ENCODE results near the gene RPS6KA2.
"Not testable (repeated sequence)": the region's sequence is repeated elsewhere in the genome, so short reads cannot be mapped to it uniquely, and the experiment has no call there.

The RPS6KA2 gene

DNA sequence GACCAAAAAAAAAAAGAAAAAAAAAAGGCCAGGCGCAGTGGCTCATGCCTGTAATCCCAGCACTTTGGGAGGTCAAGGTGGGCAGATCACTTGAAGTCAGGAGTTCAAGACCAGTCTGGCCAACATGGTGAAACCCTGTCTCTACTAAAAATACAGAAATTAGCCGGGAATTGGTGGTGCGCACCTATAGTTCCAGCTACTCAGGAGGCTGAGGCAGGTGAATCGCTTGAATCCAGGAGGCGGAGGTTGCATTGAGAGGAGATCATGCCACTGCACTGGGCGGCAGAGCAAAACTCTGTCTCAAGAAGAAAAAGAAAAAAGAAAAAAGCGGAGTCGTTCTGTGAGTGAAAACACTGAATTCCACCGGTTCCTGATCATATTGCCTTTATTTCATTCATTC lies 240.0 kb downstream of the RPS6KA2 start:
- DNase-seq, result not testable (repeated sequence)

DNA sequence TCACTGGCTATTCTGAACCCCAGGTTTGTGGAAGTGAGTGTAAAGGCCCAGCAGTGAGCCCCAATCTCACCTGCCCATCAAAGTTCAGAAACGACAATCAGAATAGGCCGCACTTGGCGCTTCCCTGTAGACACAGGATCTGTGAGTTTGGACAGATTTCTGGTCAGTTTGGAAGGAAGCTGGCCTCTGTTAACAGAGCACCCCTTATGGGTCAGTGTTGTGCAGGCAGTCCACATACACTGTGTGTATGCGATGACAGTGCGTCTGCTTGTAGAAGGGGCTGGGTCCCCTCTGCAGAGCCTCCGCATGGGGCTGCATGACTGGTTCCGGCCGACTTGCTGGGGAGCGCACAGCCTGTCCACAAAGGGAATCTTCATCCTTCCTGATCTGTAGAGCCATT lies 240.9 kb downstream of the RPS6KA2 start:
- DNase-seq, result no peak

DNA sequence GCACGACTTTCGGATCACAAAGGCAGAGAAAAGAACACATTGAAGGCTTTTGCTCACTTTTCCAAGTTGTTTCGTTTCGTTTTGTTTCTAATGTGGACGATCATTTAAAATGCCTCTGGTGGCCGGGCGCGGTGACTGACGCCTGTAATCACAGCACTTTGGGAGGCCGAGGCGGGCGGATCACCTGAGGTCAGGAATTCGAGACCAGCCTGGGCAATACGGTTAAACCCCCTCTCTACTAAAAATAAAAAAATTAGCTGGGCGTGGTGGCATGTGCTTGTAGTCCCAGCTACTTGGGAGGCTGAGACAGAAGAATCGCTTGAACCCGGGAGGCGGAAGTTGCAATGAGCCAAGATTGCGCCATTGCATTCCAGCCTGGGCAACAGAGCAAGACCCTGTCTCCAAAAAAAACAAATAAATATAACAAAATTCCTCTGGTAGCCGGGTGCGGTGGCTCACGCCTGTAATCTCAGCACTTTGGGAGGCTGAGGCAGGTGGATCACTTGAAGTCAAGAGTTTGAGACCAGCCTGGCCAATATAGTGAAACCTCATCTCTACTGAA lies 243.2 kb downstream of the RPS6KA2 start:
- peak; percentile 36 to 47 for DNase-seq

DNA sequence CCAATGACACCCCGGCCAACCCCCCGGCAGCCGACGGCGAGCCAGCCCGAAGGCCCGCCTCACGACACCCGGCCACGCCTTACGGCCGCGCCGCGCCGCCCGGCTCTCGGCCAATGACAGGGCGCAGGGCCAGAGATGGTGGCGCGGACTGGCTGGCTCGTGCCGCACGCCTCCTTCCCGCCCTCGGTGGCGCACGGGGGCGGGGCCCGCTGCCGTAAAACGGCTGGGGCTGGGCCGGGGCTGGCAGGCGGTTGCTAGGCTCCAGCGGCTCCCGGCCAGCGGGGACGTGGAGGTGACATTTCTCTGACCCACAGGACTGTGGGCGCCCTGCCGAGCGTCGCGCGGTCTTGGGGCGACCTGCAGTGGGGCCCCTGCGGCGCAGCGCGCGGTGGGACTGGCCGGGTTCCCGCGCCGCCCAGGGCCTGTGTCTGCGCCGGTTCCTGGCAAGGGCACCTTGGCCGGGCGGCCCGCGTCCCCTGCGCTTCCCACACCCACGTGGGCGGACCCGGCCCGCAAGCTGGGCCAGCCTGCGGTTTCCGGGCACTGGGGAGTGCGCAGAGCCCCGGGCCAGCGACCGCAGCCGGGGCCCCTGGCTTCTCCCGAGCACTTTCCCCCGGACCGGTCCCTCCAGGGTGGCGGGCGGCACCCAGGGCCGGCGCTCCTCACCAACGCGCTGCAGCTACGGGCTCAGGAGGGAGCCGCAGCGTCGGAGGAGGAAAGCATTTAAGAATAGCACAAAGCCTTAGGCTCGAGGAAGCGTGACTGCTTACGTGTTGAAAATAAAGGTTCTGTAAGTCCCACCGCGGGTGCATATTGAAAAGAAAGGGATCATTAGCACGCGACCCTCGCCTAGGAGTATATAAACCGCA lies 243.9 kb downstream of the RPS6KA2 start, which contains the start of gene MPC1:
Gene MPC1, minus strand, starts transcription at position 8 of the 869 bp plus-strand sequence. CDS start 64 bp downstream, outside the sequence.
- peak; percentile 91 to 94 for DNase-seq

DNA sequence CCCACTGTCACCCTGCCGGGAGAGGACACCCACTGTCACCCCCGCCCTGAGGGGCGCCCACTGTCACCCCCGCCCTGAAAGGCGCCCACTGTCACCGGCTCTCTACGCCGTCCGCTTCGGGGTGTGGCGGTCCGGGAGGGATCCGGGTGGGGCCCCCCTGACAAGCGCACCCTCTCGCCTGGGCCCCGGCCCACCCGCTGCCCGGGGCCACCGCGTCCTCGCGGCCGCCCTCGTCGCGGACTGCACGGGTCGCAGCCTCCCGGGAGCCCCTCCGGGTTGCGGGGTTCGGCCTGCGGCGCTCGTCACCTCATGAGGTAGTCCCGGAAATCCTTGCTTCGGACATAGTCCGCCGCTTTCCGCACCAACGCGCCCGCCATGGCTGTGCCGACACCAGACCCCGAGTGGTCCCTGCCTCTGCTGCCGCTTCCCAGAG lies 244.5 kb downstream of the RPS6KA2 start:
- DNase-seq, result no peak

DNA sequence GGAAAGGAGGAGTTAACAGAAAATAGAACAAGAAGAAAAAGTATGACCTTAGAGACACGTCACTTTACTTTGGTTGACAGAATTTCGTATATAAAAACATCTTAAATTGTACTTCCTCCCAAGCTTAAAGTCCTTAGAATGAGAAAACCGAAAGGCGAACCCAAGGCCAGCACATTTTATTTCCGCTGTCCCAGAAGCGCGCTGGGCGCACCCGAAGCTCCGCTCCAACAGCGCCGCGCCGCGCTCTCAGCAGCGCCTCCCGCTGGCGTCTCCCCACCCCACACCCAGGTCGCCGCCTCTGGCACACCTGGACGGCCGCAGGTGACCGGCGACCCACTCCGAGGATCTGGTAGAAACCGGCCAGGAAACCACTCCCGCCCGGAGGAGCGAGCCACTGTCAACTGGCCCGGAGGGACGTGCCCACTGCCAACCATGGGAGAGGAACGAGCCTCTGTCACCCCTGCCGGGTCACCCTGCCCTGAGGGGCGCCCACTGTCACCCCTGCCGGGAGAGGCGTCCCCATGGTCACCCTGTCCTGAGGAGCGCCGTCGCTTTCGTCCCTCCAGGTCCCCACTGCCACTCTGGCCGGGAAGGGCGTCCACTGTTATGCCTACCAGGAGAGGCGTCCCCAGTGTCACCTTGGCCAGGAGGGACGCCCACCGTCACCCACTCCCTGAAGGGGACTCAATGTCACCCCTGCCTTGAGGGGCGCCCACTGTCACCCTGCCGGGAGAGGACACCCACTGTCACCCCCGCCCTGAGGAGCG lies 245.1 kb downstream of the RPS6KA2 start:
- peak; percentile 75 to 80 for DNase-seq

DNA sequence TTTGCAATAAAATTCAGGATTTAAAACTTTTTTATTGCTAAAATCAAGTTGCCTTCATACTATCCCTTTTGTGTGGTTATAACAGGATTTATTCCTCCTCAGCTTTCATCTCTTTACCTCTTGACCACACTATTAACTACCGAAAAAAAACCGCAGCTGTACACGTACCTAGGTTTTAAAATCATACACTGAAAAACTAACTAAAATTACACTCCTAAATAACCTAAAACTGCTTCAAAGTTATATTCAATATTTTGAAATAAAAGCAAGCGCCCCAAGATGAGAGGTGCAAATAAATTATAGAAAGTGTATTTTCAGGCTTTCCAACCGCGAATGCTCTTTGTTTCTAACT lies 245.7 kb downstream of the RPS6KA2 start:
- DNase-seq, result no peak

DNA sequence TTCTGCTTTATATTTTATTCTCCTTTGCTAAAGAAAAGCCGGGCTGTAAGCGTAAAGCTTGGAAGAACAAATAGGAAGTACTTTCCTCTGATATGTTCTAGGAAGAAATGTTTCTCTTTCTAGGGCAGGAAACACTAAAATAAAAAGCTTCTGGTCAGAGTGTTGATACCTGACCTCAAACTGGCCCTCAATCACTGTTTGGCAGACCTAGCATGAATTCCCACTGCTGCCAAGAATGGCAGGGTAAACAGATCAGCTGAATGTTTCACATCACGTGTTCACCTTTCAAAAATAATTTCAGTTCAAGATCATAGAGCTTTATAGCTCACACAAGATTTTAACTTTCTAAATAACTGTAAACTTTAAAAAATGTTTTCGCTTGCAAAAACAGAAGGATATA lies 247.3 kb downstream of the RPS6KA2 start:
- no peak for DNase-seq

DNA sequence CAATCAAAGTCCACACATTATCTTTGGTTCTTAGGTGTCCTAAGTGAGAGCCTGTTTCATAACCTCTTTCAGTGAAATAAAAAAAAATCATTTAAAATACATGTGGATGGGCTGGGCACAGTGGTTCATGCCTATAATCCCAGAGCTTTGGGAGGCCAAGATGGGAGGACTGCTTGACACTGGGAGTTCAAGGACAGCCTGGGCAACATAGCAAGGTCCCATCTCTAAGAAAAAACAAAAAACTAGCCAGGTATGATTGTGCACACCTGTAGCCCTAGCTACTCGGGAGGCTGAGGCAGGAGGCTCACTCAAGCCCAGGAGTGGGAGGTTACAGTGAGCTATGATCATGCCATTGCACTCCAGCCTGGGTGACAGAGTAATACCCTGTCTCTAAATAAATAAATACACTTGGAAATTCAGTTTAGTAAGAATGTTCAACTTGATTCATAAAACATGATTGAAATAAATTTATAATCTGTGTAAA lies 247.9 kb downstream of the RPS6KA2 start:
- DNase-seq, result no peak

- no peak for DNase-seq
Measured at GRCh38 chr6:166377721-166378120, 249.3 kb downstream of the RPS6KA2 start.

GRCh38 chr6:166375013-166375412 lies 252.0 kb downstream of the RPS6KA2 start:
- DNase-seq, result no peak

- no peak for DNase-seq
Measured at GRCh38 chr6:166370489-166370888, 256.6 kb downstream of the RPS6KA2 start.

DNA sequence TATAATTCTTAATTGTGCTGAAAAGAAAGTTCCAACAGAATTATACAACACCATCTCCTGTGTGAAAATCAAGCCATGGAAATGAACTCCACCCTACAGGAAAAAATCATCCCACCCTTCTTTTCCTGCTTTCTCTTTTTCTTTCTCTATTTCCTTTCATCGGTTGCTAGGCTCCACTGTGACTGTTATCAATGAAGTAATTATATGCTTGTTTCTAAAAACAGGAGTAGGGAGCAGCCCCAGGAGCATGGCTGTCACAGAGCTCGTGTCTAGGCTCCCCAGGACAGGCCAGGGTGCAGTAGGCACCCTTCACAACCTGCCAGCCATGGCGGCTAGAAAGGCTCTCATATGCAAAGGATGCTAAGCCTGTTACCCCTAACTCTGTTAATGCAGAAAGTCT lies 257.3 kb downstream of the RPS6KA2 start:
- no peak for DNase-seq

- DNase-seq, result no peak
Measured at GRCh38 chr6:166366921-166367320, 260.1 kb downstream of the RPS6KA2 start.

GRCh38 chr6:166365806-166366205 lies 261.2 kb downstream of the RPS6KA2 start:
- DNase-seq, result no peak

DNA sequence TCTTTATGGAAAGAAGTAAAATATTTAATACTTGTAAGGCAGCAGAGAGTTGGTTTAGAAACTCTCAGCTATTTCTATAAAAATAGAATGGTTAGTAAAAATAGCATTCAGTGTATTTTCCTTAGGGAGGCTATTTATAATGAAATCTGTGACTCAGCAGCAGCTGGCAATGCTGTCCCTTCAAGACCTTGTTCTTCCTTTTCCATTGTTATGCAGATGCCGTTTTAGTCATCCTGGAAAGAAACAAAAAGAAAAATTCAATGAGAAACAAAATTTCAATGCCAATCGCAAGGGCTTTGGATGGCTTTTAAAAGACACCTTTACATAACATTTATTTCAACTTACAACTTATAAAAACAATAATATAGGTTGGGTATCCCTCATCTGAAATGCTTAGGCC lies 261.8 kb downstream of the RPS6KA2 start:
- DNase-seq, result no peak

DNA sequence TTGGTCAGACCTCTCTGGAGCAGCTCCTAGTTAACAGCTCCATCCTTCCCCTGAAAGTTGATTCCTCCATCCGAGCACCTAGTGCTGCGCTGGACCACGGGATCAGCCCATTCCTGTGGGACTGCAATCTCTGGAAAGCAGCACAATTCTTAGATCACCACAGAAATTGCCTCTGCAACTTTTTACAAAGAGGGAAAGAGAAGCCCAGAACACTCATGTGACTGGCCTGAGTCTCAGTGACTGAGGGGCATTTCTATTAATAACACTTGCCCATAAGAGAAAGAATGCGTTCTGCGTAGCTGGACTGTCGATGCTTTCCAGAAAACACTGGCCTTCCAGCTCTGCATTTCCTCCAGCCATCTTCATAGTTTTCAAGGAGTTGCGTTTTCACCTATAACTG lies 262.6 kb downstream of the RPS6KA2 start:
- no peak for DNase-seq

- DNase-seq, result not testable (repeated sequence)
Measured at GRCh38 chr6:166362427-166362826, 264.6 kb downstream of the RPS6KA2 start.

DNA sequence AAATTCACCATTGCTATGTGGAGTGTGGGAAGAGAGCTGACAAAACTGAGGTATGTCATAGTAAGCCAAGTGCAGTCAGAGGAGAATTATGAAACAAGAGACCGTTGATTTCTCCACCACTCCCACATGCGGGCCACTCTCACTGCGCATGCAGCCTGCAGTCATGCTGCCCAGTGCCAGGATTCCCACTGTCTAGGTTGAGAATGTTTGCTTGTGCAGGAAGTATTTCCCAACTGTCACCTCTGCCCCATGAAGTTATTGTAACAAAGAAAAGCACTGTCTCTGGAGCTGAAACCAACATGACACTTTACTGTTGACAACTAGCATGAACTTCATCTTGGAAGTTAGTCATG lies 266.0 kb downstream of the RPS6KA2 start:
- DNase-seq, result no peak

GRCh38 chr6:166360243-166361076 lies 266.6 kb downstream of the RPS6KA2 start:
- DNase-seq, result no peak

Measured in activated CD4-positive, alpha-beta T cell treated with anti-CD3 and anti-CD28 coated beads, Interleukin-2, amount 50 U/mL, for 48 hours (primary cell).